SK-N-SH treated with all-trans-retinoic acid at 6 μM for 48 hours (cell line): ENCODE data around the gene HES5.
A peak's percentile ranks its signal among the peaks of the same experiment; 100 is the strongest.

ENCODE experiments used
- ATAC-seq: fragments of 200-7000 bp; cut with Tn5 transposase; 3 replicates; pipeline ENCODE4 v1.9.1; 2020; ENCODE audit warnings: mild to moderate bottlenecking, moderate library complexity
- ARNTL ChIP-seq: fragments of 450-650 bp; formaldehyde crosslinking; IDR thresholded peaks from 2 replicates; pipeline ENCODE4 v1.5.0; 2020; ENCODE audit warnings: low read depth, mild to moderate bottlenecking, moderate library complexity, borderline replicate concordance
- CREB5 ChIP-seq: fragments of 250-450 bp; sonication (Bioruptor Pico); IDR thresholded peaks from 2 replicates; pipeline ENCODE4 v1.5.1; 2020; ENCODE audit warnings: low read depth, mild to moderate bottlenecking, moderate library complexity
- CSDC2 ChIP-seq: fragments of 250-450 bp; sonication (Bioruptor Pico); IDR thresholded peaks from 2 replicates; pipeline ENCODE4 v1.5.0; 2020; ENCODE audit warnings: mild to moderate bottlenecking, moderate library complexity
- CSRNP3 ChIP-seq: fragments of 250-450 bp; sonication (Bioruptor Pico); IDR thresholded peaks from 2 replicates; pipeline ENCODE4 v1.5.1; 2021; ENCODE audit warnings: mild to moderate bottlenecking, moderate library complexity
- ESRRG ChIP-seq: fragments of 250-450 bp; sonication (Bioruptor Pico); IDR thresholded peaks from 2 replicates; pipeline ENCODE4 v1.6.1; 2021; ENCODE audit warnings: mild to moderate bottlenecking
- GLIS3 ChIP-seq: fragments of 250-450 bp; sonication (Bioruptor Pico); IDR thresholded peaks from 2 replicates; pipeline ENCODE4 v1.5.0; 2020; ENCODE audit warnings: mild to moderate bottlenecking, moderate library complexity
- PATZ1 ChIP-seq: fragments of 250-450 bp; sonication (Bioruptor Pico); IDR thresholded peaks from 2 replicates; pipeline ENCODE4 v1.8.0; 2020; ENCODE audit warnings: mild to moderate bottlenecking, moderate library complexity, borderline replicate concordance
- POU6F1 ChIP-seq: fragments of 250-450 bp; sonication (Bioruptor Pico); IDR thresholded peaks from 2 replicates; pipeline ENCODE4 v1.8.0; 2021; ENCODE audit warnings: low read depth, mild to moderate bottlenecking, moderate library complexity, borderline replicate concordance
- PPARA ChIP-seq: fragments of 250-450 bp; sonication (Bioruptor Pico); IDR thresholded peaks from 2 replicates; pipeline ENCODE4 v1.5.0; 2020; ENCODE audit warnings: mild to moderate bottlenecking, borderline replicate concordance
- RARB ChIP-seq: fragments of 250-450 bp; sonication (Bioruptor Pico); IDR thresholded peaks from 2 replicates; pipeline ENCODE4 v1.8.0; 2021; ENCODE audit warnings: mild to moderate bottlenecking, moderate library complexity
- SNAI2 ChIP-seq: fragments of 250-450 bp; sonication (Bioruptor Pico); IDR thresholded peaks from 2 replicates; pipeline ENCODE4 v1.5.0; 2020; ENCODE audit warnings: mild to moderate bottlenecking, moderate library complexity
- TCF4 ChIP-seq: fragments of 250-450 bp; sonication (Bioruptor Pico); IDR thresholded peaks from 2 replicates; pipeline ENCODE4 v1.8.0; 2021; ENCODE audit warnings: mild to moderate bottlenecking, moderate library complexity, borderline replicate concordance
- TOX ChIP-seq: fragments of 250-450 bp; sonication (Bioruptor Pico); IDR thresholded peaks from 2 replicates; pipeline ENCODE4 v1.8.0; 2021; ENCODE audit warnings: mild to moderate bottlenecking, moderate library complexity, borderline replicate concordance
- TSHZ2 ChIP-seq: fragments of 250-450 bp; sonication (Bioruptor Pico); IDR thresholded peaks from 2 replicates; pipeline ENCODE4 v1.5.0; 2020; ENCODE audit warnings: mild to moderate bottlenecking, moderate library complexity
- ZFP3 ChIP-seq: fragments of 250-450 bp; sonication (Bioruptor Pico); IDR thresholded peaks from 2 replicates; pipeline ENCODE4 v1.5.0; 2020; ENCODE audit warnings: mild to moderate bottlenecking, moderate library complexity
- ZFP30 ChIP-seq: fragments of 450-650 bp; formaldehyde crosslinking; IDR thresholded peaks from 2 replicates; pipeline ENCODE4 v1.5.0; 2022; ENCODE audit warnings: mild to moderate bottlenecking, moderate library complexity
- ZNF565 ChIP-seq: fragments of 450-650 bp; formaldehyde crosslinking; conservative IDR thresholded peaks from 2 replicates; pipeline ENCODE4 v1.5.0; 2020; ENCODE audit warnings: low read depth, mild to moderate bottlenecking, moderate library complexity
- ZNF70 ChIP-seq: fragments of 450-650 bp; formaldehyde crosslinking; IDR thresholded peaks from 2 replicates; pipeline ENCODE4 v1.5.0; 2020; ENCODE audit warnings: mild to moderate bottlenecking, moderate library complexity
- ZNF8 ChIP-seq: fragments of 450-650 bp; formaldehyde crosslinking; IDR thresholded peaks from 2 replicates; pipeline ENCODE4 v1.5.0; 2020; ENCODE audit warnings: mild to moderate bottlenecking, moderate library complexity

HES5 gene

GRCh38 chr1:2557482-2558400 is 27.7 kb upstream of the HES5 start:
- ATAC-seq: no peak
- TF ChIP-seq SNAI2 (CRISPR knock-in tag) (no peak), TCF4 (CRISPR knock-in tag) (no peak), ESRRG (CRISPR knock-in tag) (no peak), ZNF565 (CRISPR knock-in tag) (no peak), GLIS3 (no peak)

GRCh38 chr1:2556678-2557481 is 26.8 kb upstream of the HES5 start:
- ATAC-seq: no peak
- TF ChIP-seq ESRRG (CRISPR knock-in tag) (no peak), TSHZ2 (CRISPR knock-in tag) (no peak), SNAI2 (CRISPR knock-in tag) (no peak), CSDC2 (CRISPR knock-in tag) (no peak), GLIS3 (no peak), PATZ1 (no peak), ZNF70 (CRISPR knock-in tag) (no peak), ARNTL (CRISPR knock-in tag) (no peak), ZFP30 (CRISPR knock-in tag) (no peak), RARB (CRISPR knock-in tag) (no peak), ZNF8 (CRISPR knock-in tag) (no peak), POU6F1 (CRISPR knock-in tag) (no peak), PPARA (no peak)

GRCh38 chr1:2556277-2556677 is 26.2 kb upstream of the HES5 start, which contains the start of gene TNFRSF14:
Gene TNFRSF14 (plus strand): TSS chr1:2556371. CDS start chr1:2556665, 294 bp downstream.
- TF ChIP-seq ZFP3 (no peak), CSDC2 (CRISPR knock-in tag) (no peak), RARB (CRISPR knock-in tag) (no peak), CREB5 (CRISPR knock-in tag) (no peak)
- peak; percentile 10; the same call in 1 of the 3 replicates for ATAC-seq

- ATAC-seq: no peak
- TF ChIP-seq ESRRG (CRISPR knock-in tag) (no peak), ZNF70 (CRISPR knock-in tag) (no peak), SNAI2 (CRISPR knock-in tag) (no peak), TSHZ2 (CRISPR knock-in tag) (no peak), TCF4 (CRISPR knock-in tag) (no peak), RARB (CRISPR knock-in tag) (no peak), TOX (CRISPR knock-in tag) (no peak), CSRNP3 (CRISPR knock-in tag) (no peak)
Measured at GRCh38 chr1:2555634-2556276, 25.7 kb upstream of the HES5 start.
